HG02852 (cell line): ENCODE measurements around the gene RP9.

ENCODE experiments used
- ATAC-seq: cut with Tn5 transposase; IDR thresholded peaks from one replicate; pipeline ENCODE4 v1.9.1; 2021; ENCODE audit warnings: mild to moderate bottlenecking, moderate library complexity; ENCODE audit not compliant: unreplicated experiment

The RP9 gene

DNA sequence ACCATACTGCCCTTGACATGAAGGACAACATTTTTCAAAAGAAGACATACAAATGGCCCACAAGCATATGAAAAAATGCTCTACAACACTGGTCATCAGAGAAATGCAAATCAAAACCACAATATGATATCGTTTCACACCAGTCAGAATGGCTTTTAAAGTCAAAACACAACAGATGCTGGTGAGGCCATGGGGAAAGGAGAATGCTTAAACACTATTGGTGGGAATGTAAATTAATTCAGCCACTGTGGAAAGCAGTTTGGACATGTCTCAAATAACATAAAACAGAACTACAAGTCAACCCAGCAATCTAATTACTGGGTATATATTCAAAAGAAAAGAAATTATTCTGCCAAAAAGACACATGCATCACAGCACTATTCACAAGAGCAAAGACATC, 42.4 kb downstream of the RP9 start:
- ATAC-seq: no peak

DNA sequence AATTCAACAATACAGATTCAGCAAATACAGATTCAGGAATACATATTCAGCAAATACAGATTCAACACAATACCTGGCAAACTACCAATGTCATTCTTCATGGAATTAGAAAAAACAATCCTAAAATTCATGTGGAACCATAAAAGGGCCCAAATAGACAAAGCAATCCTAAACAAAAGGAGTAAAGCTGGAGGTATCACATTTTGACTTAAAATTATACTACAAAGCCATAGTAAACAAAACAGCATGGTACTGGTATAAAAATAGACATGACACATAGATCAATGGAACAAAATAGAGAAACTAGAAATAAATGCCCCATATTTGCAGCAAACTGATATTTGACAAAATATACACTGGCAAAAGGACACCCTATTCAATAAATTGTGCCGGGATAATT, 43.2 kb downstream of the RP9 start:
- no peak for ATAC-seq

DNA sequence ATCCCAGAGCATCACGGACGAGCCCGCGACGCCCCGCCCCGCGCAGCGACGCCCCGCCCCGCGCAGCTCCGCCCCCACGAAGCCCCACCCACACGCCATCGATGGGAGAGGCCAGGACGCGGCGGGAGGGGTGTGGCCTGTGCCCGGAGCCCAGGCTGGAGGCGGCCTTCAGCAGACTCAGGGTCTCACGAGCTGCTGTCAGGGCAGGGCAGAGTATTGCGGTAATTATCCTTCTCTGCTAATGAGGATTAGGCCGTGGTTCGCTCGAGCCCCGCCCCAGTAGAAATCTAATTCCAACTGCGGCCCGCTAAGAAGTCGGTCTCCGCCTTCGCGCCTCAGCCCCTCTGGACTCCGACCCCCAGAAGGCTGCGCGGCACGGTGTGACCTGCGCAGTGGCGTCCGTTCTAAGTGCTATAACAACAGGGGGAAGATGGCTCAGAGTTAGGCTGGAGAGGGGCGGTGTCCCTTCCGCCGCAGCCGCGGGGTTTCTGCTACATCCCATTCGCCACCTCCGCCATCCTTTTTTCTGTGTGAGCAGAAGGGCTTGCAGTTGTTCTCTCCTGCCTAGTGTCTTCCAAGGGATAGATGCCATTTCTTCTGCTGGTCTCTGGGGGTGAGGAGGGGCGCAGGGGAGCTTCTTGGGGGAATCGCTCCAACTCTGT, 46.3 kb downstream of the RP9 start:
- ATAC-seq: peak; percentile 95

DNA sequence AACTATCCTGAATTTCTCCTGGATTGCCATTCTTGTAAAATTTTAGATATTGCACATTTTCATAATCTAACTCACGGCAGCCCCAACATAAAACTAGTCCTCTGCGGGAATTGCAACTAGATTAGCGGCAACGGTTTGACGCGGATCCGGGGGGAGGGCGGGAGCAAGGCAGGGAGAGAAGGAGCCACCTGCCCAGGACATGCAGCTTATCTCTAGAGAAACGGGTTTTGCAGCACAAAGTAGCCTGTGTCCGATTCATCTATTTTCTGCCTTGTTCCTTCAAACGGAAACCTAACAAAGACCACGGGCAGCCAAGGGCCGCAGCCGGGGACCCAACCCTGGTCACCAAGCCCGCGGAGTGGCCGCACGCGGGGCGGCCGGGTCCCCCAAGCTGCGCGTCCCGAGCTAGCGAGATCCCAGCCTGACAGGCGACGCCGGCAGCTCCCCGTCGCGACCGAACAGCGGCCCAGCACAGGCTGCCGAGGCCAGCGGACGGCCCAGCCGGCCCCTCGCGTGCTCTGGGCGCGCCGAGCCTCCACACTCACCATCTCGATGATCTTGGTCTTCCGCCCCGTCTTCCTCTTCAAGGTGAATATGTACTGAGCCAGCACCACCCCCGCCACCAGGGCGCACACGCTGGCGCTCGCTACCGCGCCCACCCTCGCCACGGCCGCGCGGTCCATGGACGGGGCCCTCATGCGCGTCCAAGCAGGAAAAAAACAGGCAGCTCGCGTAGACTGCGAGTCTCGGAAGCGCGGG, 47.0 kb downstream of the RP9 start, which contains the start of gene NT5C3A:
Gene NT5C3A, minus strand, starts transcription at position 754 of the 759 bp plus-strand sequence. Its CDS starts 71 bp downstream, at position 683.
- ATAC-seq: peak; percentile 37

DNA sequence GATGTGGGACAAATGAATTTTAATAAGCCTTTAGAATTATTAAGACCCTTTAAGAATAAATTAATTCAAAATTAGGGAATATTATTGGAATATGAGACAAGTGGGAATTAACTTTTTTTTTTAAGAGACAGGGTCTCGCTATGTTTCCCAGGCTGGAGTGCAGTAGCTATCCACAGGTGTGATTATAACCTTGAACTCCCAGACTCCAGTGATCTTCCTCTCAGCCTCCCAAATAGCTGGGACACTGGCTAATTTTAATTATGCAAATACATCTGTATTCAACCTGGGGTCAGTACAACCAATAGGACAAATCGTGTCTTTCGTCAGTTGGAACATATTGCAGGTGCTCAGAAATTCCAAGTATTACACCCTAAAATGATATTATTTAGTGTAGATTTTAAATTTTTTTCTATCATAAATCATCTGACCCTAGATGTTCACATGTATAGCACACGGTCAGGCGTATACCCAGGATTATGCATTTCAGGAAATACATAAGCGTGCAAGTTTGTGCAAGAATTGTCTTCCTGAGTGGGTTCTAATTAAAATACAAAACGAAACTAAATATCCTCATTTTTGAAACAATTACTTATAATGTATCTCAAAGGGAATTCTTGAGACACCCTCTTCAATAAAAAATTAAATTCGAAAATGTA, 47.8 kb downstream of the RP9 start:
- no peak for ATAC-seq

DNA sequence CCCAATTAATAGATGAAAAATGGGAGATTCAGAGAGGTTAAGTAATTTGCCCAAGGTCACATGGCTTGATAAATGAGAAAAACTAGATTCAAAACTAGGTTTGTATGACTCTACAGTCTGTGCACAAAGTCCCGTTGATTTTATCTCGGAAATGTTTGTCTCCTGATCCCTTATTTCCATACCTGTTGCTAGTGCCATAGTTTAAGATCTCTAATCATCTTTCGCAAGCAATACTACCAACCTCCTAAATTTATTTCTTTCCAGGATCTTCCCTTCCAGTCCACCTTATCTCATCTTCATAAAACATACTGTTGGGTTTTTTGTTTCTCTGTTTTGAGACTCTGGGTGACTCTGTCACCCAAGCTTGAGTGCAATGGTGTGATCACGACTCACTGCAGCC, 49.6 kb downstream of the RP9 start:
- no peak for ATAC-seq

DNA sequence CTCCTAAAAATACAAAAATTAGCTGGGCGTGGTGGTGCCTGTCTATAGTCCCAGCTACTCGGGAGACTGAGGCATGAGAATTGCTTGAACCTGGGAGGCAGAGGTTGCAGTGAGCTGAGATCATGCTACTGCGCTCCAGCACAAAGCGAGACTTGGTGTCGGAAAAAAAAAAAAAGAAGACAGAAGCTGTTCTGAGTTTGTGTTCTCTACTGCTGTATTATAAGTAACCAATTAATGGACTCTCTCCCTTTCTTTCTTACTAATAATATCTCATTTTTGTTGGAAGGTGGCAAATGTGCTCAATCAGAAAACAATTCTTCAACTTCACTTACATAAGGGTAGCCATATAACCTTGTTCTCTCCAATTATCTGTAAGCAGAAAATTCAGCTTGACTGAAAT, 54.0 kb downstream of the RP9 start:
- ATAC-seq: no peak

DNA sequence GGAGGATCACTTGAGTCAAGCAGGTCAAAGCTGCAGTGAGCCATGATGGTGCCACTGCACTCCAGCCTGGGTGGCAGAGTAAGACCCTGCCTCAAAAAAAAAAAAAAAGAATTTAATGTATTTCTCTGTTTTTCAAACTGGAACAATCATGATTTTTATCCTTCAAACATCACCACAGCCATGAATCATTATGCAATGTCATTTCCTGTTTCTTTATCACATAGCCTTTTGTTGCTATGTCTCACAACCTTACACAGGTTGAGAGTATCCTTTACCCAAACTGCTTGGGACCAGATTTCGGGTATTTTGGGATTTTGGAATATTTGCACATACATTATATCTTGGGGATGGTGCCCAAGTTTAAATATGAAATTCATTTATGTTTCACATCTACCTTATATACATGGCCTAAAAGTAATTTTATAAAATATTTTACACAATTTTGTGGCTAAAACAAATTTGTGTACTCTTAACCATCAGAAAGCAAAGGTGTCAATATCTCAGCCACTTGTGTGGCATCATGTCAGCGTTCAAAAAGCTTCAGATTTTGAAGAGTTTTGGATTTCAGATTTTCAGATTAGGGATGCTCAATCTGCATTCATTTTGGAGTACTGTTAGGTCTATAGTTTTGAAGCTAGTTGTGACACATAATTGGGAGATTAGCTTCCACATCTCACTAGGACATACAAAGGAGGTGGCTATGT, 54.8 kb downstream of the RP9 start:
- no peak for ATAC-seq

DNA sequence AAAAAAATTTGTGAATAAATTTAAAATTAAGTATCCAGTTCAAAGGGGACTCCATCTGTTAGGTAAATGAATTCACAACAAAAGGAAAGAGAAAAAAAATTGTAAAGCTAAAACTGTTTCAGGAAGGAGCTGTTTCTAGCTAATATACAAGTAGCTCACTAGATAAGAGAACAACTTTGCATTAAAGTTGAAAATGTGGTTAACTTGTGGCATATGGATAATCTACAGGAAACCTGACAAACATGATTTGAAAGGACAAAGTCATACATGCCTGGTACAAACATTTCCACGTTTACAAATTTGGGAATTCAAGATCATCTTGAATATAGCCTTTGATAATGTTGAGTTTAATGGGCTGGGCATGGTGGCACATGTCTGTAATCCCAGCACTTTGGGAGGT, 55.5 kb downstream of the RP9 start:
- no peak for ATAC-seq

DNA sequence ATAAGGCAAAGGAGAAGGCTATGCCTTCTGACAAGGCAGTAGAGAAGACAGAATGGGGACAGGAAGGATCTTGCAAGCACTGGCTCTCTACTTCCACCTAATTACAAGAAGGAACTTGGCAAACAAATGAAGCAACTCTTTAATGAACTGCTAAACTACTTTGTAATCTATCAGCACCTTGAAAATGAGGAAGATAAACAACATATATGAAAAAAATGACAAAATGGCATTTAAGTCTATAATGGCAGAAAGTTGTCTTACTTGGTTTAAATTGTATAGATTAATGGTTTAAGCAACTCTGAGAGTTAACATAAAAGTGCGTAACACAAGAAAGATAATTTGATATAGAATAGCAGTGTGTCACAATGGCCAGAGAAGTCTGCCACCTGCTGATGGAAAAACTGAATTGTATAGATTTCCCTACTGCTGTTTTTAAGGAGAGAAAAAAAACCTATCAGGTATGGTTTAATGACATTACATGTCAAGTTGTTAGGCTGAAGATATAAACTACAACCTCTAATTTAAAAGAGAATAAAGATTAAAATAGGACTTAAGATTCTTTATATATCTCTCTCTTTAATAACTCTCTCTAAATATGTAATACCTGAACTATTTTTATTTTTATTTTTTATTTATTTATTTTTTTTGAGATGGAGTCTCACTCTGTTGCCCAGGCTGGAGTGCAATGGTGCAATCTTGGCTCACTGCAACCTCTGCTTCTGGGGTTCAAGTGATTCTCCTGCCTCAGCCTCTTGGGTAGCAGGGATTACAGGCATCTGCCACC, 58.5 kb downstream of the RP9 start:
- ATAC-seq: peak; percentile 48

DNA sequence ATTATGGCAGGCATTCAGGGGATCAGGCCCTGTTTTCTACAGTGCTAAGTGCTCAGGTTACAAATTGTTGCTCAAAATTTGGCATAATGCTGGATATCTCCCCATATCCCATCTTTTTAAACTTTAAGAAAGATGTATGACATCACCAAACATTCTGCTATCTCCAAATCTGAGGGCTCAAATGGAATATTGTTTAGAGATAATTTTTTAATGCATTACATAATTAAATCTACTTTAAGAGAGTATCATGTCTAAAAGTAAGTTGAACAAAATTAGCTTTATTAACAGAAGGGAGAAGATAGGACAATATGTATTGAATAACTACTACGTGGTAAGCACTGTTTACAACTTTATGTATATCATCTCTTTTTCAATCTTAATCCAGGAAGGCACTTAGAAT, 60.5 kb downstream of the RP9 start:
- ATAC-seq: no peak

DNA sequence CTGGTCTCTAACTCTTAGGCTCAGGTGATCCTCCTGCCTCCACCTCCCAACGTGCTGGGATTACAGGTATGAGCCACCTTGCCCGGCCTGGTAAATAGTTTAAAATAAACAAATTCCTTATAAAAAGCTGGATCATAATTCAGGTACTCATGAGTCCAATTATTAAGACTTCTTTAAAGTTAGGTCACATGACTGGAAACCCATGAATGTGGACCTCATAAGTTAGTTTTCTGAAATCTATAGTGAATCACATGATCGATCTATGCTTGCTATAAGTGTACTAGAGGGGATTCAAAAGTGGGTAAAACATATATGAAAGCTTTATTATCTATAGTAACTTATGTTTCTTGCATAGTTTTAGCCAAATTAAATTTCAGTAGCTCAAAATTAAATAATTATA, 60.9 kb downstream of the RP9 start:
- no peak for ATAC-seq

DNA sequence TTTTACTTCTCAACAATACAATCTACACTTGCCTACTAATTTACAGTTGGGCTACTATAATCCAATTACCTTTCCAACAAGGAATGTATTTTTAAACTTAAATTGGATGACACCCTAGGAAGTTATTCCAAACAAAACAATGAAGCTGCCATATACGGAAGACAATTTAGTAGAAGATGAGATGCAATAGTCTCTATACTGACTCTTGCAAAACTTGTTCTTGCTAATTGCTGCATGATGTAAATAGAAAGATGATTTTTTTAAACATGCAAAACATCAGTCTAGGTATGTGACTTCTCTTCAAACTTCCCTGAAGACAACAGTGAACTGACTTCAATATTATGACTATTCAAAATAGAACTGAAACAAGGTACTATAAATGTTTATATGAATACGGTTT, 64.2 kb downstream of the RP9 start:
- ATAC-seq: peak; percentile 42
